Measurements from ENCODE around the gene CLEC4M.

DNA sequence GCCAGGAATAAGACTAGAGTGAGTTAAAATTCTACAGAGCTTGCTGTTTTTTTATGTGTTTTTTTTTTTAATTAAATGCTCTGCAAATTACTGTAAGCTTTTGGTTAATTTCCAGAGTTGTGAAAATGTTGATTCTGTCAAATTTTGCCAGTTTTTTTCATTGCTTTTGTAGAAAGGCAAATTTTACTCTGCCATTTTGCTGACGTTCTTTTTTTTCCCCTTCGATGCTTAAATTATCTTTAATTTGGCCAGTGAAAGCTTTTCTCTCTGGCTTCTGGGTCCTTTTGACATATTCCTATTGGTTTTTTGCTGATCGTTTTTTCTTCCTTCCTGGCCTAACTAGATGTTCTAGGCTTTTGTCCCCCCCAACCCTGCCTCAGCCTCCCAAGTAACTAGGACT is 43.2 kb downstream of the CLEC4M start:
- no peak for TF ChIP-seq CTCF (conservative IDR thresholded peaks at IDR 0.05 in 1 of 2, IDR thresholded peaks at IDR 0.05 in 1 of 2; ENCODE audit: low read depth in 1 of 2, low read length in 2 of 2)
- TF ChIP-seq EZH2 (IDR thresholded peaks at IDR 0.05; ENCODE audit: low read length, missing control alignments), result no peak
